Lung microvascular endothelial cell (primary cell): ENCODE measurements around the gene SLC41A2. TPM values are rescaled to one million over a fixed set of nuclear protein-coding genes. Genes with fewer than 3 reads are reported as not detected.

Experiments
- DNase-seq, 2 donors: peaks; one replicate each; pipeline versions ENCODE4 v3.0.0 to v3.0.0-alpha.2; 2010; ENCODE audit warnings: low read depth in 2 of 2
- total RNA-seq: library from RNA; depleted of rRNA; stranded (reverse); fragments of >200 nt; gene quantifications from 2 replicates; pipeline ENCODE4 v1.2.1, GENCODE V29; 2014

Gene SLC41A2
- total RNA-seq, 1 donor from 2014 or later, result 6.9 TPM

- peak in 1 of 2 donors; percentile 77 for DNase-seq
Measured at GRCh38 chr12:104930388-104931326, 27.4 kb downstream of the SLC41A2 start.

GRCh38 chr12:104929977-104930376 lies 28.1 kb downstream of the SLC41A2 start:
- peak in 1 of 2 donors; percentile 31 for DNase-seq

GRCh38 chr12:104929368-104929767 lies 28.7 kb downstream of the SLC41A2 start:
- DNase-seq, result no peak

- no peak for DNase-seq
Measured at GRCh38 chr12:104928036-104928745, 29.9 kb downstream of the SLC41A2 start.

GRCh38 chr12:104925501-104925900 lies 32.6 kb downstream of the SLC41A2 start:
- DNase-seq, result no peak

- DNase-seq, result no peak
Measured at GRCh38 chr12:104921340-104921739, 36.8 kb downstream of the SLC41A2 start.

- no peak for DNase-seq
Measured at GRCh38 chr12:104911942-104912341, 46.1 kb downstream of the SLC41A2 start.

- peak in 1 of 2 donors; percentile 22 for DNase-seq
Measured at GRCh38 chr12:104910196-104910840, 47.8 kb downstream of the SLC41A2 start.

- DNase-seq, result no peak
Measured at GRCh38 chr12:104909761-104910160, 48.3 kb downstream of the SLC41A2 start.

Other genes with a start within 250 kb of the SLC41A2 start
- gene NOPCHAP1, start 28.0 kb upstream of the SLC41A2 start, total RNA-seq, result 8.1 TPM in 2 replicates
- 0.20 and 0.22 TPM in 2 replicates for gene ALDH1L2, start 126.2 kb upstream of the SLC41A2 start, total RNA-seq
- gene WASHC4, start 149.4 kb upstream of the SLC41A2 start, total RNA-seq, result 79.1 and 106 TPM in 2 replicates